Suprapubic skin (tissue), 4 donors: ENCODE data around the gene ENPP7.

Source experiments
- CTCF ChIP-seq, 2 donors: fragments of 200-600 bp in 1 of 2; fragments of 450-650 bp in 1 of 2; sonication (generic) in 1 of 2; IDR thresholded peaks; one replicate each; pipeline ENCODE4 v1.5.1; 2016 to 2019; ENCODE audit warnings: antibody characterized with exemption in 2 of 2, mild to moderate bottlenecking in 1 of 2, moderate library complexity in 1 of 2
- EP300 ChIP-seq: sonication (generic); formaldehyde crosslinking; IDR thresholded peaks from one replicate; pipeline ENCODE4 v1.6.1; 2017; ENCODE audit warnings: antibody characterized with exemption
- POLR2A ChIP-seq, 2 donors: fragments of 450-650 bp; IDR thresholded peaks; one replicate each; pipeline ENCODE4 v1.6.1; 2017; ENCODE audit warnings: antibody characterized with exemption in 2 of 2, mild to moderate bottlenecking in 2 of 2, moderate library complexity in 2 of 2
- POLR2AphosphoS5 ChIP-seq, 3 donors: sonication (generic); formaldehyde crosslinking; IDR thresholded peaks; one replicate each; pipeline ENCODE4 v1.6.1; 2017; ENCODE audit warnings: antibody characterized with exemption in 3 of 3

GRCh38 chr17:79755591-79755990, 24.8 kb downstream of the ENPP7 start:
- TF ChIP-seq CTCF (IDR thresholded peaks at IDR 0.05) = no peak
- no peak for TF ChIP-seq POLR2A (IDR thresholded peaks at IDR 0.05)
- TF ChIP-seq POLR2AphosphoS5 (IDR thresholded peaks at IDR 0.05) = no peak
- TF ChIP-seq EP300 = no peak
